Astrocyte of the cerebellum (primary cell): ENCODE results near the gene LGR4.

Experiments used
- DNase-seq: peaks from one replicate; pipeline ENCODE4 v3.0.0-alpha.2; 2011; ENCODE audit warnings: low read depth
- H3K4me3 ChIP-seq: 2 replicates; pipeline ENCODE4 v1.5.1; 2011; ENCODE audit warnings: mild to moderate bottlenecking, low read depth, low read length, moderate library complexity
- in situ Hi-C: cut with HindIII; loops from 2 replicates; pipeline ENCODE4 v1.10.0; 2017; ENCODE audit warnings: low sequenced_read_pairs
- TF ChIP-seq, protein P1 (sequence below): IDR thresholded peaks from 2 replicates; pipeline ENCODE4 v1.5.1; 2012; ENCODE audit warnings: low read length, low read depth, moderate library complexity, mild to moderate bottlenecking; ENCODE audit errors: missing control alignments

The LGR4 gene

DNA sequence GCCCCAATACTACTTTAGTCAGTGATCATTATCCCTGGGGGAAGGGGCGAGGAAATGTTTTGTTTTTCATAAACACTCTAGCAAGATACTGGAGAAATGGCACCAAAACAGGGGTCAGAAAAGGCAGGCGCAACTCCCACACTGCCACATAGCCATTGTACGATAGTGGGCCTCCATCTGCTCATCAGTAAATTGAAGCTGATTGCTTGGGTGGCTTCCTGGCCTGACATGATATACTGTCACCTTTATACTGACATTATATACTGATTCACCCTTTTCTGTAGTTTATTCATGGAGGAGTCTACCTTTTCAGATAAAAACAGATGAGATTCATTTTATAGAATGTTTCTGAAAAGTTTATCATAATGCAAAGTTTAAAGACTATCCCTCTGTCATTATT, 57.9 kb downstream of the LGR4 start:
- no peak overlapping the region for H3K4me3 ChIP-seq
- no peak for DNase-seq
- TF ChIP-seq, protein P1, sequence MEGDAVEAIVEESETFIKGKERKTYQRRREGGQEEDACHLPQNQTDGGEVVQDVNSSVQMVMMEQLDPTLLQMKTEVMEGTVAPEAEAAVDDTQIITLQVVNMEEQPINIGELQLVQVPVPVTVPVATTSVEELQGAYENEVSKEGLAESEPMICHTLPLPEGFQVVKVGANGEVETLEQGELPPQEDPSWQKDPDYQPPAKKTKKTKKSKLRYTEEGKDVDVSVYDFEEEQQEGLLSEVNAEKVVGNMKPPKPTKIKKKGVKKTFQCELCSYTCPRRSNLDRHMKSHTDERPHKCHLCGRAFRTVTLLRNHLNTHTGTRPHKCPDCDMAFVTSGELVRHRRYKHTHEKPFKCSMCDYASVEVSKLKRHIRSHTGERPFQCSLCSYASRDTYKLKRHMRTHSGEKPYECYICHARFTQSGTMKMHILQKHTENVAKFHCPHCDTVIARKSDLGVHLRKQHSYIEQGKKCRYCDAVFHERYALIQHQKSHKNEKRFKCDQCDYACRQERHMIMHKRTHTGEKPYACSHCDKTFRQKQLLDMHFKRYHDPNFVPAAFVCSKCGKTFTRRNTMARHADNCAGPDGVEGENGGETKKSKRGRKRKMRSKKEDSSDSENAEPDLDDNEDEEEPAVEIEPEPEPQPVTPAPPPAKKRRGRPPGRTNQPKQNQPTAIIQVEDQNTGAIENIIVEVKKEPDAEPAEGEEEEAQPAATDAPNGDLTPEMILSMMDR: no peak
- in situ Hi-C loops: no loop called here

- H3K4me3 ChIP-seq: no peak overlapping the region
- DNase-seq: no peak
- TF ChIP-seq, protein P1: no peak
- in situ Hi-C loops: no loop called here
Measured at GRCh38 chr11:27413218-27413617, 59.4 kb downstream of the LGR4 start.

GRCh38 chr11:27412192-27412691, 60.3 kb downstream of the LGR4 start:
- TF ChIP-seq, protein P1: no peak
- DNase-seq: no peak
- in situ Hi-C loops: no loop called here
- H3K4me3 ChIP-seq: no peak overlapping the region

DNA sequence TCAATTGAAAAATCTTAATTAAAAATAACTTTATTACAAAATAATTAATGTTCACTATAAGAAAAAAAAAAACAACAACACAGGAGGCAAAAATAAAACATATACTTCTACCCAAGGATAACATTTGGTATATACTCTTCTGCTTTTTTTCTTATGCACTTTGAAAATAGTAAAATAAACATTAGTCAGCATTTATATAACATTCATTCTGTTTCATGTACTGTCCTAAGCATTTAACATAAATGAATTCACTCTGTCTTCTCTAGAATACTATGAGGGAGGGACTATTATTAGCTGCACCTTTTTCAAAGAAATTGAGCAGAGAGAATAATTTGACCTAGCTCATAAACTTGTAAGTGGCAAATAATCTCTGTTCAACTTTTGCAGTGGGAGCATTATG, 61.3 kb downstream of the LGR4 start:
- in situ Hi-C loops: no loop called here
- TF ChIP-seq, protein P1: no peak
- no peak for DNase-seq
- no peak overlapping the region for H3K4me3 ChIP-seq

DNA sequence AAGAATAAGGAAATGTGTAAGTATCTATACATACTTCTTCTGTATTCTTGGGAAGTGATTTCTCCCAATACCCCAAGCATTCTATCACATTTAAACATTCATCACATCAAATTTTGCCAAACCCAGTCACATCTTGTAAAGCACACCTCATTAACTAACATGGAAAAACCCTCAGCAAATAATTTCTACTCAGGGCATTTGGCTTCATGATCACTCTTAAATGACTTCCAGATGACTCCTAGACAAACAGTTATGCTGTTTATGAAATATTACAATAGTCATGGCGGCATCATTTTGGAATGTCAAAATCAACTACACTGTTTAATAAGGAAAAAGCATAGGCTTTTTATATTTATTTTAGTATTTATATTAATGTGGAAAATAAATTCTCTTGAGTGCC, 62.3 kb downstream of the LGR4 start:
- in situ Hi-C loops: no loop called here
- no peak overlapping the region for H3K4me3 ChIP-seq
- TF ChIP-seq, protein P1: no peak
- no peak for DNase-seq

DNA sequence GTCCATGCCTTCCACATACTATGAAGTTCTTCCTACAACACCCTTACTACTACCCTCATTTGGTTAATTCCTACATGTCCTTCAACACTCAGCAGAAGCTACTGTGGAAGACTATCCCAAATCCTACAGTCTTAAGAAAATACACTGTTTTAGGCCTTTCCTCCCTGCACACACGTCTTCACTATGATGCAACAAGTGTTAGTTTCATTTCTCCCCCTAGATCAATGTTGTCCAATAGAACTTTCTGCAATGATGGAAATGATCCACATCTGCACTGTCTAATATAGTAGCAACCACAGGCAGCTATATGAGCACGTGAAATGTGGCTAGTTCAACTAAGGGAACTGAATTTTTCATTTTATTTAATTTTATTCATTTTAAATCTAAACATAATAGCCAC, 62.8 kb downstream of the LGR4 start:
- in situ Hi-C loops: no loop called here
- TF ChIP-seq, protein P1: no peak
- no peak for DNase-seq
- no peak overlapping the region for H3K4me3 ChIP-seq

DNA sequence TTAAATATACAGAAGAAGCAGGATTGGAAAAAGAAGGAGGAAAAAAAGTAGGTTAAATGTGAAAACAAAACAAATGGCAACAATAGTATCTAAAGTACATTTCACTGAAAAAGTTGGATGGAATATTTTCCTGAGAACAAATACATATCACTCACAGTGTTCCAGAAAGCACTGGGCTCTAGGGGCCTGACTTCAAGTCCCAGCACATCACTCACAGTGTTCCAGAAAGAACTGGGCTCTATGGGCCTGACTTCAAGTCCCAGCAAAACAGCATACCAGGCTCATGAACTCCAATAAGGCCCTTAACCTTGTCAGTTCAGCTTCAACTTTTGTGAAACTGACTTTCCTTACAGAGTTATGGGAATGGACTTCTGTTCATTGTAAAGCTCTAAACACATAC, 63.5 kb downstream of the LGR4 start:
- DNase-seq: no peak
- in situ Hi-C loops: no loop called here

More for the DNA sequence above, 63.5 kb downstream of the LGR4 start:
- no peak overlapping the region for H3K4me3 ChIP-seq
- TF ChIP-seq, protein P1: no peak
